ENCODE data around the gene ZNF525.
"Not testable (repeated sequence)": the region's sequence is repeated elsewhere in the genome, so short reads cannot be mapped to it uniquely, and the experiment has no call there.

ZNF525 gene

DNA sequence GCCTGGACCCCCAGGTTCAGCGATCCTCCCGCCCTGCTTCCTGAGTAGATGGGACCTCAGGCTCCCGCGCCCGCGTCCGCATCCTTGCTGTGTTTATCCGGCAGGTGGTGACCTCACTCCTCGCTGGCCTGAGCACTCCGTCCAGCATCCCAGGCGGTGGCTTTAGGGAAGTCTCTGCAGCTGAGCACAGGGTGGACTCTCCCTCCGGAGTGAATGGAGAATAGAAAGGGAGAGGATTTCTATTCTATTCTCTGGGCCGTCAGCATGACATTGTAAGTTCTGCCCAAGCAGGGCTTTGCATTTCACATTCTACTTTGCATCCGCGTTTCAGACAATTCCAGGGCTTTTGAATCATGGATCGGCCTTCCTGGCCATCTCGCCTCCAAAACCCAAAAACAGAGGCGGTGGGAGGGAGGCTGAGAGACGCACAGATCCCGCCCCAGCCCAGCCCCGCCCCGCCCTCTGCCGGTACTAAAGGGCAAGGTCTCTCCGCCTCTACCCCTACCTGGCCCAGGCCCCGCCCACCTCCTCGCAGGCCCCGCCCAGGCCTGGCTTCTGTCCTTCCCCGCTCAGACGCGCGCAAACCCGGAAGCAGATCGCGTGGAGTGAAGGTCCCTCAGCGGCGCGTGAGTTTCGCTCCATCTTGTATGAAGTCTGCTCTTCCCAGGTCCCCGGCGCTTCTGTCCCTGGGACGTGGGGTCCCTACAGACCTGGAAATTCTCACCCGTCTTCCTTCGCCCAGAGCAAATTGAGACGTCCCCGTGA is at the start of gene ZNF525:
ZNF525 (plus strand) TSS at position 572 of the 765 bp plus-strand sequence. CDS start 6,577 bp downstream, outside the sequence.
- DNase-seq (ENCODE audit: low read depth in 2 of 2, low spot score in 1 of 2) = peak; percentile 92 to 95

DNA sequence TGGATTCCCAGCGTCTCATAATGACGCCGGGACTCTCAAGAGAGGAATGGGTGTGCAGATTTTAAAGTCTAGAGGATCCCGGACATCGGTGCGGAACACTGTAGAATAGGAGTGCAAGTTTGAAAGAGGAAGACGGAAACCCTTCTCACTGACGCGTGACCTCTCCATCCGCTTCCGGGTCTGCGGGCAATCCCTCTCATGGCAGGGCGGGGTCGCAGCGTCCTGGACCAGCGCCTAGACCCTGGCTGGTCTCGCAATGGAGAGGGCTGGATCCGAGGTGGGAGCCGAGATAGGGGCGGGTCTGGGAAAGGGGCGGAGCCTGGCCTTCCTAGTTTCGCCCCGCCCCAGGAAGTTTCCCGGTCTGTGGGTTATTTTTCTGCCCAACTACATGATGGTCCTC is 36.5 kb upstream of the ZNF525 start:
- DNase-seq (ENCODE audit: low read depth in 2 of 2, low spot score in 1 of 2) = no peak

DNA sequence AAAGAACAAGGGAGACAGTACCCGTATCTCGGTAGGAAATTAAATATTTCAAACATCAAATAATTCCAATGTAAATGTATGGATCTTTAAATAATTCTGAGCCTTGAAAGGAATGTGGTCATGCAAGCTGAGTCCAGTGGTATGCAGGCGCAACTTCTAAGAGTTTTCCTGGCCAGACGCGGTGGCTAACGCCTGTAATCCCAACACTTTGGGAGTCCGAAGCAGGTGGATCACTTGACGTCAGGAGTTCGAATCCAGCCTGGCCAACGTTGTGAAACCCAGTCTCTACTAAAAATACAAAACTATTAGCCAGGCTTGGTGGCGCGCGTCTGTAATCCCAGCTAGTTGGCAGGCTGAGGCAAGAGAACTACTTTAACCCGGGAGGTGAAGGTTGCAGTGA is 33.0 kb upstream of the ZNF525 start:
- DNase-seq (ENCODE audit: low read depth in 2 of 2, low spot score in 1 of 2) = no peak

DNA sequence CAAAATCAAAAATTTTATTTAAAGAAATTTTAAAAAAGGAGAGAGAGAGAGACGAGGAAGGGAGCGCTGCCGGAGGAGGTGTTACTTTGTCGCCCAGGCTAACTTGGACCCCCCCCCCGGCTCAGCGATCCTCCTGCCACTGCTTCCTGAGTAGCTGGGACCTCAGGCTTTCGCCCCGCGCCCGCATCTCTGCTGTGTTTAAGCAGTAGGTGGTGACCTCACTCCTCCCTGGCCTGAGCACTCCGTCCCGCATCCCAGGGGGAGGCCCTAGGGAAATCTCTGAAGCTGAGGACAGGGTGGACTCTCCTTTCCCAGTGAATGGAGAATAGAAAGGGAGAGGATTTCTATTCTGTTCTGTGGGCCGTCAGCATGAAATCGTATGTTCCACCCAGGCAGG is 32.4 kb upstream of the ZNF525 start:
- DNase-seq (ENCODE audit: low read depth in 2 of 2, low spot score in 1 of 2) = peak in 1 of 2 donors; percentile 2

DNA sequence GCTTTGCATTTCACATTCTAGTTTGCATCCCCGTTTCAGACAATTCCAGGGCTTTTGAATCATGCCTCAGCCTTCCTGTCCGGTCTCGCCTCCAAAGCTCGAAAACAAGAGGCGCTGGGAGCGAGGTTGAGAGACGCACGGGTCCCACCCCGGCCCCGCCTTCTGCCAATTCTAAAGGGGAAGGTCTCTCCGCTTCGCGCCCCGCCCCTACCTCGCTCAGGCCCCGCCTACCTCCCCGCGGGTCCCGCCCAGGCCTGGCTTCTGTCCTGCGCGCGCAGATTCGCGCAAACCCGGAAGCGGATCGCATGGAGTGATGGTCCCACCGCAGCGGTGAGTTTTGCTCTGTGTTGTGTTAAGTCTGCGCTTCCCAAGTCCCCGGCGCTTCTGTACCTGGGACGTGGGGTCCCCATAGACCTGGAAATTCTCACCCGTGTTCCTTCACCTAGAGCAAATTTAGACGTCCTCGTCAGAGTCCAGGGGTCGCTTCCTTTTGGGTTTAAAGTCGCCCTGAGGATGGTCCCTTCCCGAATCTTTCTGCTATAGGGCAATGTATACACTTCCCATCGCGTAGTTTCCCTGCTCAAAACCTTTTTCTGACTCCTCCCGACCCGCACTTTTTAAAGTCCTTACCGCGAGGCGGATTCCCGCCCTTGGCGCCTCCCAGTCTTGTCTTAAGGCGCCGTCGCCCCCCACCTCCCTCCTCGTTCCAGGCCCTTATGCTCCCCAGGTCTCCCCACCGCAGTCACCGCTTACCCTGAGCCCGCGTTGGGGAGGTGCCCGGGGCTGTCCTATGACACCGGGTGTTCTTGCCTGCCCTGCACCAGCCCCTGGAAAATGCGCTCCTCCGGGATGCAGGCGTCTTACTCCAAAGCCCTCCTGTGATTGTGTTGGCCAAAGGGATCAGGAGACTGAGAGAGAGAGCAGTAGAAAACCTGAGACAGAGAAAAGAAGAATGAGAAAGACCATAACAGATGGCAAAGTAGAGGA is 31.7 kb upstream of the ZNF525 start, which contains the start of gene ZNF845:
ZNF845 (plus strand) TSS at position 287 of the 987 bp plus-strand sequence. CDS start 7,559 bp downstream, outside the sequence.
- peak; percentile 92 to 95 for DNase-seq (ENCODE audit: low read depth in 2 of 2, low spot score in 1 of 2)

DNA sequence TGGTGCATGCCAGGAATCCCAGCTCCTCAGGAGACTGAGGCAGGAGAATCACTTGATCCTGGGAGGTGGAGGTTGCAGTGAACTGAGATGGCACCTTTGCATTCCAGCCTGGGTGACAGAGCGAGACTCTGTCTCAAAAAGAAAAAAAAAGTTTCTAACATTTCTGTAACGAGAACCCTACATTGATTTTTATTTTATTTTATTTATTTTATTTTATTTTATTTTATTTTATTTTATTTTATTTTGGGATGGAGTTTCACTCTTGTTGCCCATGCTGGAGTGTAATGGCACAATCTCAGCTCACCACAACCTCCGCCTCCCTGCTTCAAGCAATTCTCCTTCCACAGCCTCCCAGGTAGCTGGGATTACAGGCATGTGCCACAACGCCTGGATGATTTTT is 21.1 kb upstream of the ZNF525 start:
- DNase-seq (ENCODE audit: low read depth in 2 of 2, low spot score in 1 of 2) = not testable (repeated sequence)

DNA sequence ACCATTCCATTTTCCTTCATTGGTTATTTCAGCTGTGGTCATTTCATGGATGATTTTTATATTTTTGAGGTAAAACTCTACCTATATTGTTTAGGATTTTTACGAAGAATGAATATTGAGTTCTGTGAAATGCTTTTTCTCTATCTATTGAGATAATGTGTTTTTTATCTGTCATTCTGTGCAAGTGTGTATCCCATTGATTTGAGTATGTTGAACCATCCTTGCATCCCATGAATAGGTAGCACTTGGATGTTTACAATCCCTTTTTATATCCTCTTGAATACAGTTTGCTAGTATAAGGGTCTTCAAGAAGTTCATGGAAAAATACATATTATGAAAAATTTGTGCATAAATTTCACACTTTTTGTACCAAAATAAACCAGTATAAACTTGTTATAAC is 9.8 kb upstream of the ZNF525 start:
- no peak for DNase-seq (ENCODE audit: low read depth in 2 of 2, low spot score in 1 of 2)

DNA sequence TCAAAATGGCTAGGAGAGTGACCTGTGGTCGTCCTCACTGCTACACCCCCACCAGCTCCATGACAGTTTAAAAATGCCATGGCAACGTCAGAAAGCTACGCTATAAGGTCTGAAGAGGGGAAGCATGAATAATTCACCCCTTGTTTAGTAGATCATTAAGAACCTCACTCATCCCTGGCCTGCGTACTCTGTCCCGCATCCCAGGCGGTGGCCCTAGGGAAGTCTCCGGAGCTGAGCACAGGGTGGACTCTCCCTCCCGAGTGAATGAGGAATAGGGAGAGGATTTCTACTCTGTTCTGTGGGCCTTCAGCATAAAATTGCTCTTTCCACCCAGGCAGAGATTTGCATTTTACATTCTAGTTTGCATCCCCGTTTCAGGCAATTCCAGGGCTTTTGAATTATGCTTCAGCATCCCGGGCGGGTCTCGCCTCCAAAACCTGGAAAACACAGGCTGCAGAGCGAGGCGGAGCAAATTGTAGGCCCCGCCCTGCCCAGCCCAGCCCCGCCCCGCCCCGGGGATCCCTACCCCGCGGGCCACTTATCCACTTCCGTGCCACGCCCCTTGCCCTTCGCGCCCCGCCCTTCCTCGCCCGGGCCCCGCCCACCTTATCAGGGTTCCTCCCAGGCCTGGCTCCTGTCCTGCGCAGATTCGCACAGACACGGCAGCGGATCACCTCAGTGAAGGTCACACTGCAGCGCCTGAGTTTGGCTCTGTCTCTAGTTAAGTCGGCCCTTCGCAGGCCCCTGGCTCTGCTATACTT is 7.5 kb upstream of the ZNF525 start:
- DNase-seq (ENCODE audit: low read depth in 2 of 2, low spot score in 1 of 2) = no peak

DNA sequence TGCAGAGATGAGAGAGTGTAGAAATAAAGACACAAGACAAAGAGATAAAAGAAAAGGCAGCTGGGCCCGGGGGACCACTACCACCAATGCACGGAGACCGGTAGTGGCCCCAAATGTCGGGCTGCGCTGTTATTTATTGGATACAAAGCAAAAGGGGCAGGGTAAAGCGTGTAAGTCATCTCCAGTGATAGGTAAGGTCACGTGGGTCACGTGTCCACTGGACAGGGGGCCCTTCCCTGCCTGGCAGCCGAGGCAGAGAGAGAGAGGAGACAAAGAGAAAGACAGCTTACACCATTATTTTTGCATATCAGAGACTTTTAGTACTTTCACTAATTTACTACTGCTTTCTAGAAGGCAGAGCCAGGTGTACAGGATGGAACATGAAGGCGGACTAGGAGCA is 5.4 kb upstream of the ZNF525 start:
- not testable (repeated sequence) for DNase-seq (ENCODE audit: low read depth in 2 of 2, low spot score in 1 of 2)

DNA sequence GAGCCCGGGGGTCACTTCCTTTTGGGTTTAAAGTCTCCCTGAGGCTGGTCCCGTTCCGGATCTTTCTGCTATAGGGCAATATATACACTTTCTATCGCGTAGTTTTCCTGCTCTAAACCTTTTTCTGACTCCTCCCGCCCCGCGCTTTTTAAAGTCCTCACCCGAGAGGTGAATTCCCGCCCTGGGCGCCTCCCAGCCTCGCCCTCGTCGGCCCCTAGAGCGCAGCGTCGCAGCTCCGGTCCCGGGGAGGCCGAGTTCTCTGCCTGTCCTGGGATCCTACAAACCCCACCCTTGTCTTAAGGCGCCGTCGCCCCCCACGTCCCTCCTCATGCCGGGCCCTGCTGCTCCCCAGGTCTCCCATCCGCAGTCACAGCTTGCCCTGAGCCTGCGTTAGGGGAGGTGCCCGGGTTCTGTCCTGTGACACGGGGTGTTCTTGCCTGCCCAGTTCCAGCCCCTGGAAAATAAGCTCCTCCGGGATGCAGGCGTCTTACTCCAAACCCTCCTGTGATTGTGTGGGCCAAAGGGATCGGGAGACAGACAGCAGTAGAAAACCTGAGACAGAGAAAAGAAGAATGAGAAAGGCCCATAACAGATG is 491 bp downstream of the ZNF525 start:
- DNase-seq (ENCODE audit: low read depth in 2 of 2, low spot score in 1 of 2) = peak; percentile 6 to 15

DNA sequence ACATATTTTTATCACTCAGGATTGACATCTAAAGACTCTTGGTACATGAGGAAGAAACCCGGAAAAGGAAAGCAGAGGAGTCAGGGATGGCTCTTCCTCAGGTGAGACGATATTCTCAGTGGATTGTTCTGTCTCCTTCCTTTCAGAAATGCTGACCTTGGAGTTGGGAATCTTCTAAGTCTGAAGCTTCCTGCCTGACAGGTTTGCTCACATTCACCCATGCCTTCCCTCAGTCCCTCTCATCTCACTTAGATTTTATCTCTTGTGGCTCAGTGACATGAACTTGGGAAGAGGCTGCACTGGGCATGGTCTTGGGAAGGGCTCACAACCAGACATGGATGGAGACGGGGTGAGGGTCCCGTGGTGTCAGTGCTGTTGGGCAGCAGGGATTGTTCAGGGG is 6.7 kb downstream of the ZNF525 start:
- DNase-seq (ENCODE audit: low read depth in 2 of 2, low spot score in 1 of 2) = no peak

DNA sequence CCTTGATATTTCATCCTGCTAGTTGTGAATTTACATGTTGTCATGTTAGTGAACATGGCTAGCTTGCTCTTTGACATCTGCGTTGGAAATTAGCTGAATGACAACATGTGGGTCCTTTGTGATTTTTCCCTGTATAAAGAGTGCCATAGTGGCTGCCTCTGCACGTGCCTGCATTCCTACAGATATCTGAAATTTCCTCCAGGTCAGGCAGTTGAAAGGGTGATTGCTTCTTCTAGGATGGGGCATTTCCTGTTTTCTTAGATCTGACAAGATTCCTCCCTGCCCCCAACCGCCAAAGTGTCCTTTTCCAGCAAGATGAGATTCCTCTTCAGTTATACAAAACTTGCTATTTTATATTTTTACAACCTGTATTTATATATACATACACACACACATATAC is 8.8 kb downstream of the ZNF525 start:
- no peak for DNase-seq (ENCODE audit: low read depth in 2 of 2, low spot score in 1 of 2)

DNA sequence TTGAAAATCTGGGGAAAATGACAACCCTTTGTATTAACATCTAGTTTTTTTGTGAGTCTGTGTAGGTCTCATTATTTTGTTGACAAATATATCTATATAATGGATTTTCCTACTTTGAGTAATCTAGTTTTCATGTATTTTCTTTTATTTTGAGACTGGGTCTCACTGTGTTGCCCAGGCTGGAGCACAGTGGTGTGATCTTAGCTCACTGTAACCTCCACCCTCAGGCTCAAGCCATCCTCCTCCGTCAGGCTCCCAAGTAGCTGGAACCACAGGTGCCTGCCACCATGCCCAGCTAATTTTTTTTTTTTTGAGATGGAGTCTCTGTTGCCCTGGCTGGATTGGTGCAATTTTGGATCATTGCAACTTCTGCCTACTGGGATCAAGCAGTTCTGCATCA is 9.2 kb downstream of the ZNF525 start:
- DNase-seq (ENCODE audit: low read depth in 2 of 2, low spot score in 1 of 2) = no peak

DNA sequence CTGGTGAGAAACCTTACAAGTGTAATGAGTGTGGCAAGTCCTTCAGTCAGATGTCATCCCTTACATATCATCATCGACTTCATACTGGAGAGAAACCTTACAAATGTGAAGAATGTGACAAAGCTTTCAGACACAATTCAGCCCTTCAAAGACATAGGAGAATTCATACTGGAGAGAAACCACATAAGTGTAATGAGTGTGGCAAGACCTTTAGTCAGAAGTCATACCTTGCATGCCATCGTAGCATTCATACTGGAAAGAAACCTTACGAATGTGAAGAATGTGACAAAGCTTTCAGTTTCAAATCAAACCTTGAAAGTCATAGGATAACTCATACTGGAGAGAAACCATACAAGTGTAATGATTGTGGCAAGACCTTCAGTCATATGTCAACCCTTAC is 15.9 kb downstream of the ZNF525 start:
- DNase-seq (ENCODE audit: low read depth in 2 of 2, low spot score in 1 of 2) = no peak

DNA sequence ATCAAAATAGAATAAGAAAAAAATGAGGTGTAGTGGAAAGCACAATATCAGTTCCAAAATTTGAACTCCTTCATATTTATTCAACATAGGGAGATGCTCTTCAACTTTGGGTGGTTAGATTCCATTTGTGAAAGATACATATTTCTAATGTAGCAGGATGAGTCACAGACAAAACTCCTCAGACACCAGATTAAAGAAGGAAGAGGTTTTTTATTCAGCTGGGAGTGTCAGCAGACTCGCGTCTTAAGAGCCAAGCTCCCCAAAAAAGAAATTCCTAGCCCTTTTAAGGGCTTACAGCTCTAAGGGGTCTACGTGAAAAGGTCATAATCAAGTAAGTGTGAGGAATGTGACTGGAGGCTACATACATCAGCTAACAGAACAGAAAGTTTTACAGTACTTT is 22.7 kb downstream of the ZNF525 start:
- DNase-seq (ENCODE audit: low read depth in 2 of 2, low spot score in 1 of 2) = no peak

DNA sequence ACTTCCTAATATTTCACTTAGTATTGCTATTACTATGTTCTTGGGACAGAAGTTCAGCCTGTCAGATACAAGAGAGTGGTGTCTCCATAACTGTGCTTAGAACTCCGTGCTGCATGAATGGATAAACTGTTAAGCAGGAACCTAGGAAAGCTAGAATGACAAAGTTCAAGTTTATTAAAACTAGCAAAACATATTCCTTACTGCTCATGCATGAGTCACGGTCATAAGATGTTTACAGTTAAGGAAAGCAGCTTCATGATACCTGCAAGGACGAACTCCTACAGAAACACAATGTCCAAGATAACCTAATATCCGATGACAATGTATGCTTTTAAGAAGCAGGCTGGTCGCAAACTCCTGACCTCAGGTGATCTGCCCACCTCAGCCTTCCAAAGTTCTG is 23.4 kb downstream of the ZNF525 start:
- no peak for DNase-seq (ENCODE audit: low read depth in 2 of 2, low spot score in 1 of 2)

DNA sequence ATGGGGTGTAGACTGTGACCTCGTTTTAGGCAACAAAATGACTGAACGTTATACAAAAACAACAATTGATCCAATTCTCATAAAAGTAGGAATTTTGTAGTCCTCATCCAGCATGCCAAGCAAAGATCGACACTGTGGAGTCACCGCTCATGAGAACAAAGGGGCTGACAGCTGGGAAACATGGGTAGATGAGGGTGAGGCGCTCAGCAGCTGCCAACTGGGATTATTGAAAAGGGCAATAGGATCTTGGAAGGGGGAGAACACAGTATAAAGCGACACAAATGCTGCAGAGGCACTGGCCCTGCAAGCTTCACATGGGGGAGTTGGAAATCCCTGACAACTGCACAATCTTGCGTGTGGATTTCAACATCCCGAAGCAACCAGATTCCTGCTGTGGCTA is 24.1 kb downstream of the ZNF525 start:
- no peak for DNase-seq (ENCODE audit: low read depth in 2 of 2, low spot score in 1 of 2)

DNA sequence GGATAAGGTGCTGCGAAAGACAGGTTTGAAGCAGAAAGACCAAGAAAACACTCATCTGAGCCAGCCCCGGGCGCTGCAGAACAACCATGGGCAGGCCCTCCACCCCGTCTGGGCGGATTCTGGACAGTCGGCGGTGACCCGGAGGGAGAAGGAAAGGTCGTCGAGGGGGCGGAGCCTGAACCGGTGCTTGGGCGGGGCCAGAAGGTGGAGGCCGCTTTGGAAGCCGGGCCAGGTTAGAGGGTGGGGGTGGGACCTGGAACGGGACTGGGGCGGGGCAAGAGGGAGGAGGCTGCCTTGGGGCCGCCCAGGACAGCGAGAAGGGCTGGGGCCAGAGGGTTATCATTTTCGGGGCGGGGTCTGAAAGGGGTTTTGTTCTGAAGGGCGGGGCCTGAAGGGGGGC is 24.5 kb downstream of the ZNF525 start:
- no peak for DNase-seq (ENCODE audit: low read depth in 2 of 2, low spot score in 1 of 2)

DNA sequence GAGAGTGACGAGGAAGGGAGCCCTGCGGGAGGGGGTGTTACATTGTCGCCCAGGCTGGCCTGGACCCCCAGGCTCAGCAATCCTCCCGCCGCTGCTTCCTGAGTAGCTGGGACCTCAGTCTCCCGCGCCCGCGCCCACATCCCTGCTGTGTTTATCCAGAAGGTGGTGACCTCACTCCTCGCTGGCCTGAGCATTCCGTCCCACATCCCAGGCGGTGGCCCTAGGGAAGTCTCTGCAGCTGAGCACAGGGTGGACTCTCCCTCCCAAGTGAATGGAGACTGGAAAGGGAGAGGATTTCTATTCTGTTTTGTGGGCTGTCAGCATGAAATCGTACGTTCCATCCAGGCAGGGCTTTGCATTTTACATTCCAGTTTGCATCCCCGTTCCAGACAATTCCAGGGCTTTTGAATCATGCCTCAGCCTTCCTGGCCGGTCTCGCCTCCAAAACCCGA is 29.0 kb downstream of the ZNF525 start:
- DNase-seq (ENCODE audit: low read depth in 2 of 2, low spot score in 1 of 2) = peak in 1 of 2 donors; percentile 0

DNA sequence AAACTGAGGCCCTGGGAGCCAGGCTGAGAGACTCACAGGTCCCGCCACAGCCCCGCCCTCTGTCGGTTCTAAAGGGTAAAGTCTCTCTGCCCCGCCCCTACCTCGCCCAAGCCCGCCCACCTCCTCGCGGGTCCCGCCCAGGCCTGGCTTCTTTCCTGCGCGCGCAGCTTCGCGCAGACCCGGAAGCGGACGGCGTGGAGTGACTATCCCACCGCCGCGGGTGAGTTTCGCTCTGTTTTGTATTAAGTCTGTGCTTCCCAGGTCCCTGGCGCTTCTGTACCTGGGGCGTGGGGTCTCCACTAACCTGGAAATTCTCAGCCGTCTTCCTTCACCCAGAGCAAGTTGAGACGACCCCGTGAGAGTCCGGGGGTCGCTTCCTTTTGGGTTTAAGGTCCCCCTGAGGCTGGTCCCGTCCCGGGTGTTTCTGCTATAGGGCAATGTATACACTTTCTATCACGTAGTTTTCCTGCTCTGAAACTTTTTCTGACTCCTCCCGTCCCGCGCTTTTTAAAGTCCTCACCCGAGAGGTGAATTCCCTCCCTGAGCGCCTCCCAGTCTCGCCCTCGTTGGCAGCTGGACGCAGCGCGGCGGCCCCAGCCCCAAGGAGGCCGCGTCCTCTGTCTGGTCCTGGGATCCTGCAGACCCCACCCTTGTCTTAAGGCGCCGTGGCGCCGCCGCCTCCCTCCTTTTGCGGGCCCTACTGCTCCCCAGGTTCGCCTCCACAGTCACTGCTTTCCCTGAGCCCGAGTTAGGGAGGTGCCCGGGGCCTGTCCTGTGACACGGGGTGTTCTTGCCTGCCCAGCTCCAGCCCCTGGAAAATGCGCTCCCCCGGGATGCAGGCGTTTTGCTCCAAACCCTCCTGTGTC is 29.7 kb downstream of the ZNF525 start, which contains the start of gene ZNF765:
ZNF765 (plus strand) TSS at position 176 of the 866 bp plus-strand sequence. CDS start 2,867 bp downstream, outside the sequence.
- peak; percentile 95 for DNase-seq (ENCODE audit: low read depth in 2 of 2, low spot score in 1 of 2)

Data from stimulated activated CD8-positive, alpha-beta memory T cell treated with anti-CD3 and anti-CD28 coated beads, Interleukin-4, amount 100 ng/mL, for 1 hour (primary cell).